Suprapubic skin (tissue), 3 donors: ENCODE results near the gene SH3TC1.

Experiments used
- CTCF ChIP-seq, 2 donors: fragments of 200-600 bp in 1 of 2; fragments of 450-650 bp in 1 of 2; sonication (generic) in 1 of 2; IDR thresholded peaks; one replicate each; pipeline ENCODE4 v1.5.1; 2016 to 2019; ENCODE audit warnings: antibody characterized with exemption in 2 of 2, mild to moderate bottlenecking in 1 of 2, moderate library complexity in 1 of 2
- EP300 ChIP-seq: sonication (generic); formaldehyde crosslinking; IDR thresholded peaks from one replicate; pipeline ENCODE4 v1.6.1; 2017; ENCODE audit warnings: antibody characterized with exemption

GRCh38 chr4:8207314-8207713 is 8.2 kb downstream of the SH3TC1 start:
- TF ChIP-seq EP300 (no peak), CTCF (IDR thresholded peaks at IDR 0.05) (no peak)
